Ectodermal cell (in vitro differentiated cells): ENCODE measurements around the gene NDUFS5.

Experiments used
- H3K27ac ChIP-seq: 2 replicates; pipeline ENCODE4 v1.7.0; 2013; ENCODE audit warnings: mild to moderate bottlenecking, low read depth, low read length; ENCODE audit not compliant: insufficient read depth, poor library complexity, severe bottlenecking
- H3K27me3 ChIP-seq: 2 replicates; pipeline ENCODE4 v1.7.0; 2013; ENCODE audit warnings: mild to moderate bottlenecking, low read length; ENCODE audit not compliant: insufficient read depth, control insufficient read depth, poor library complexity, severe bottlenecking
- H3K36me3 ChIP-seq: one replicate; pipeline ENCODE4 v1.7.0; 2013; ENCODE audit warnings: low read length; ENCODE audit not compliant: control insufficient read depth, insufficient read depth
- H3K4me1 ChIP-seq: one replicate; pipeline ENCODE4 v1.7.0; 2013; ENCODE audit warnings: low read length; ENCODE audit not compliant: control insufficient read depth, insufficient read depth
- H3K4me3 ChIP-seq: 2 replicates; pipeline ENCODE4 v1.7.0; 2013; ENCODE audit warnings: low read depth, low read length, control low read depth; ENCODE audit not compliant: insufficient read depth
- H3K9me3 ChIP-seq: 2 replicates; pipeline ENCODE4 v1.7.0; 2013; ENCODE audit warnings: mild to moderate bottlenecking, low read length, moderate library complexity; ENCODE audit not compliant: control insufficient read depth
- WGBS, 2 experiments: methylation state at CpG; one replicate each; pipeline ENCODE4 v1.1.7; 2013; ENCODE audit warnings: missing lambda C conversion rate in 2 of 2; 5-methylcytosine and 5-hydroxymethylcytosine counted together

NDUFS5 gene

DNA sequence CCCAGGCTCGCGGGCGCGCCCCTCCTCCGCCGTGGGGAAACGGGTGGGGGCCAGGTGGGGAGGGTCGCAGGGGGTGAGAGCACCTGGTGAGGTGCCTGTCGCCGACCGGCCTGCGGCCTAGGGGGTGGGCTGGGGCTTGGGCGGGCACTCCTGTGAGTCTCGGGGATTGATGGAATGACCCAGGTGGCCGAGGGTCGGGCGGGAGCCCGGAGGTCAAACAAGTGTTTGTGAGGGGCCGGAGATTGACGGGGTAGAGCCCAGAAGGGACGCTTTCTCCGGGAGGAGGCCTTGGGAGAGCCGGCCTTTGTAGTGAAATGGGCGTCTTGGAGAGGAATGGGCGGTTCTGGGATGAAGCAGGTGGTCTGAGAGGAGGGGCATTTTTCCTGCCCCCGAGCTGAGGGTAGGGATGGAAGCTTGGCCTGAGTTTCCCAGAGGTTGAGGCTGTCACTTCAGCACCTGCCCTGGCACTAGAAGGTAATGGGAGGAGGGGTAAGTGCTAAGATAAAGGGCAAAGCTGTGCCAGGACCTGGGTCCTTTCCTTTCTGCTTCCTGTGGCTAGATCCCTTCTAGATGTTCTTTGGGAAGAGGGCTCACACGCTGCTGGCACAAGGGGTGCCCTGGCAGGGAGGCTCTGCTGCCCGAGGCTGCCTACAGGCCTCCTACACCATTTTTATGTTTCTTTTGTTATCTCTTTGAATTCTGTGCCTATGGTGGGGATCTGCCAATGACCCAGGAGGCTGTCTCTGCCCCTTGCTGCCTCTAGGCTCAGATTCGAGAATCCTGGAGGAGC is 56.1 kb downstream of the NDUFS5 start:
- no peaks in the 10 kb centered on the region for H3K9me3 ChIP-seq
- H3K27ac ChIP-seq: no peak overlapping the region
- H3K4me1 ChIP-seq: peaks cover 9% of the 10 kb centered on the region
- WGBS, 2 experiments: 9 to 10% methylated on average over 29 of the region's 29 CpGs
- peaks cover 16% of the 10 kb centered on the region for H3K27me3 ChIP-seq
- H3K36me3 ChIP-seq: no peaks in the 10 kb centered on the region
- peak overlapping the region; percentile 55 for H3K4me3 ChIP-seq

DNA sequence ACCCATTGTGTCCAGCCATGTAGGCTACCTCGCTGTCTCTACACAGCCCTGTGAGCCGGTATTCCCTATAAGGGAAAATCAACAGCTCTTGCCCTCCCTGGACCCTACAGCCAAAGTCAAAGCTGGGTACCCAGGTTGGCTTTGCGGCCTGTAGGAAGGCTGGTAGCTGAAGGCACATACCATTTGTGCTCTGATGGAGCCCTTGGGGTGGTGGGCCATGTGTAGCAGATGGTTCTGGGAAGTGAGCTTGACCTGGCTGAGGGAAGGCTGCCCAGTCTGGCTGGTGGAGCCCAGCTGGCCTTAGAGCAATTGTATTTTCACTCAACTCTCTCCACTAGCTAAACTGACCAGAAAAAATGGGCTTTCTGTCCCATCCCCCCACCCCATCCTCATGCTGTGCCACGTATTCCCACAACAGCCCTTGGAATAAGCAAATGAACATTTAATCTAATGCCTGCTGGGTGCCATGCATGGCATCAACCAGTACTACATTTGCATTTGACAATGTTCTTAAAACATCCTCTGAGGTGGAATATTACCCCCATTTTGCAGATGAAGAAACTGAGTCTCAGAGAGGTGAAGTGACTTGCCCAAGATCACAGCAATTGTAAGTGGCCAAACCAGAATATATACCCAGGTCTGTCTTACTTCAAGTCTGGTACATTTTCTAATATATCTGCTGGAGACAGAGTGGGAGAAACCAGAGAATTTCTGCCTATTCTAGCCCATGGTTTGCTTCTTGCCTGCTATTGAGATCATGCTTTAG is 56.8 kb downstream of the NDUFS5 start:
- Histone ChIP-seq H3K27me3 (peaks cover 16% of the 10 kb centered on the region), H3K27ac (no peak overlapping the region), H3K4me3 (no peak overlapping the region), H3K4me1 (peaks cover 9% of the 10 kb centered on the region), H3K9me3 (no peaks in the 10 kb centered on the region), H3K36me3 (no peaks in the 10 kb centered on the region)
- 86 to 93% methylated on average over 4 of the region's 4 CpGs for WGBS, 2 experiments

- no peak overlapping the region for H3K27ac ChIP-seq
- WGBS, 2 experiments: 92 to 93% methylated on average over 17 of the region's 17 CpGs
- peaks cover 16% of the 10 kb centered on the region for H3K27me3 ChIP-seq
- H3K9me3 ChIP-seq: no peaks in the 10 kb centered on the region
- no peaks in the 10 kb centered on the region for H3K36me3 ChIP-seq
- peaks cover 9% of the 10 kb centered on the region for H3K4me1 ChIP-seq
- H3K4me3 ChIP-seq: no peak overlapping the region
Measured at GRCh38 chr1:39084191-39084590, 58.0 kb downstream of the NDUFS5 start.
